Daoy (cell line): ENCODE results near the gene KRTAP10-11. TPM values are rescaled to one million over a fixed set of nuclear protein-coding genes. Genes with fewer than 3 reads are reported as not detected.
A peak's percentile ranks its signal among the peaks of the same experiment; 100 is the strongest.
"Not testable (repeated sequence)": the region's sequence is repeated elsewhere in the genome, so short reads cannot be mapped to it uniquely, and the experiment has no call there.

Experiments used
- DNase-seq: peaks from one replicate; pipeline ENCODE4 v3.0.0-alpha.2; 2015; ENCODE audit warnings: low read depth
- total RNA-seq: library from RNA; depleted of rRNA; stranded (reverse); fragments of >200 nt; shearing (Covaris generic); gene quantifications from 2 replicates; pipeline ENCODE4 v1.2.3, GENCODE V29; 2014

KRTAP10-11 gene
- total RNA-seq, 1 experiment from 2014 or later: not detected

DNA sequence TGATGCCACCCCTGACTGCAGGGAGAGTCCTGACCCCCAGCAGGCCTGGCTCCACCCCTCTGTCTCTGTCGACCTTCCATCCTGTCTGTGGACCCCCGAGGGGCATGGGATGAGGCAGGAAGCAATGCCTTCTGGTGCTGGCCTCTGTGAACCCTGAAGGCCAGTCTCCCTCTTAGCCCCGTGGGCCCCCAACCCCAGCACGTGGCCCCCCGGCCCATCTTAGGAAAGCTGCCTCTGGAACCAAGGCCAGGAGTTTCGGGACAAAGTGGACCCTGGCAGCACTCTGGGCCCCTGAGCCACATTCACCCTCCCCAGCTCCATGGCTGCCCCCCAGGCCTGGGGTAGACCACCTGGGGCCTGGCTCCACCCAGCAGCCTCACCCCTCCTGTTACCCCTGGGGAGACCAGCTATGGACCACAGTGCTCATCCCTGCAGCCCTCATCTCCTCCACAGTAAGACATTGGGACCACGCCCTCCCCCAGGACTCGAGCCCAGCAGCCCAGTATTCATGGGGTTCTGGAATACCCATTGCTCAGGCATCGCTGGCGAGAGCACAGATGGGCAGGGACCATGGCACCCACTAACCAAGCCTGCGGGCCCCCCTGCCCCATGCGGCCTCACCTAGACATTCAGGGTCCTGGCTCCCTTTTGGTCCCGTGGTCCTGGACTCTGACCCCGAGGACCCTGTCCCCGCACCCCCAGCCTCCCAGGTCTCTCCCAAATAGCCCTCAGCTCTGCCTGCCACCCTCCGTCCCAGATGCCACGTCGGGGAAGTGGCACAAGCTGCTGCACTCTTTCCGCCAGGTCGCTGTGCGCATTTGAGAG lies 7.5 kb upstream of the KRTAP10-11 start:
- DNase-seq: not testable (repeated sequence)

GRCh38 chr21:44639331-44639655 lies 6.9 kb upstream of the KRTAP10-11 start:
- DNase-seq: no peak

- no peak for DNase-seq
Measured at GRCh38 chr21:44640761-44641160, 5.5 kb upstream of the KRTAP10-11 start.

- DNase-seq: no peak
Measured at GRCh38 chr21:44643741-44644310, 2.4 kb upstream of the KRTAP10-11 start.

DNA sequence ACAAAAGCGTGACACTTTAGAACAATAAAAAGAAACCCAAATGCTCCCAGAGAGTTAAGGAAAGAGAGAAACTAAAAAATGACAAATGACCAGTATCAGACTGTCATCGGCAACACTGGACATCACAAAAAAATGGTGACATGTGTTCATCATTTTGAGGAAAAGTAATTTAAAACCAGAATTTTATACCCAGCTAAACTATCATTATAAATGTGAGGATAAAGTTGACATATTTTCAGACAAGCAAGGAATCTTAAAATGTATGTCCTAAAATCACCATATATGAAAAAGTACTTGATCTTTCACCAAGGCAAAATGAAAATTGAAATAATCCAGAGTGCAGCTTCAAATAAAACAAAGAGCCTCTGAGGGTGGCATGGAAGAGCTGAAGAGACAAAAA lies 1.3 kb upstream of the KRTAP10-11 start:
- DNase-seq: no peak

DNA sequence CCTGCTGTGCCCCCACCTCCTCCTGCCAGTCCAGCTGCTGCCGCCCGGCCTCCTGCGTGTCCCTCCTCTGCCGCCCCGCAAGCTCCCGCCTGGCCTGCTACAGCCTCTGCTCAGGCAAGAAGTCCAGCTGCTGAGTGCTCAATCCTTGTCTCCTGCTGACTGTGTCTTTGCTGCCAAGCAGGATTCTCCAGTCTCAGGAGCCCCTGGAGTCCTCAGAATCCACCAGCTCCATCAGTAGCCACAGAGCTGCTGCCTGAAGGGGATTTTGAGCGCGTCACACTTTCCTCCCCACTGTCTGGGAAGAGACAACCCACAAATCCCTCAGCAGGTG lies 973 bp downstream of the KRTAP10-11 start:
- DNase-seq: no peak

- DNase-seq: no peak
Measured at GRCh38 chr21:44648557-44649311, 2.5 kb downstream of the KRTAP10-11 start.

GRCh38 chr21:44649521-44650100 lies 3.4 kb downstream of the KRTAP10-11 start:
- no peak for DNase-seq

GRCh38 chr21:44650265-44650972 lies 4.2 kb downstream of the KRTAP10-11 start:
- no peak for DNase-seq

DNA sequence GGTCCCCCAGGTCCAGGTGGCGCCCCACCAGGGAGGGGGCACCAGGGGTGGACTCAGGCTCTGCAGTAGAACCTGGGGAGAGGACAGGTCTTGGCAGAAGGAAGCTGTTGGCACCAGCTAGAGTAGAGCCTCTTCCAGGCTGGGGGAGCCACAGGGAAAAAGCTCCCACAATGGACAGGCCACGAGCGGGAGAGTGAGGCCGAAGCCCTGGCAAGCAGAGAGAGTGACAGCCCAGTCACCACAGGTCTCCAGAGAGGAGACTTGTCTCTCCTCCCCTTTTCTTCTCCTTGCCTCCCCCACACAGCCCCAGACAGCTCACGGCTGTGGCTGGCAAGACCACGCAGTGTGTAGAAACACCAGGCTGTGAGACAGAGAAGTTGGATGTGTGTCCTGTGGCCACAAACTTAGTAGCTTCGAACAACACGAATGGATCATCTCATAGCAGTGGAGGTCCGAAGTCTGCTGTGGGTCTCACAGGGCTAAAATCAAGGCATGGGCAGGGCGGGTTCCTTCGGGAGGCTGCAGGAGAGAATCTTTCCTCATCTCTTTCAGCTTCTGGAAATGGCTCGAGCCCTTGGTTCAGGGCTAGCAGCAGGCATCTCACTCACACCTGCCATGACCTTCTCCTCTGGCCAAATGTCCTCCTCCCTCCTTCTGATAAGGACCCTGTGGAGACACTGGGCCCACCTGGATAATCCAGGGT lies 4.9 kb downstream of the KRTAP10-11 start:
- DNase-seq: no peak

DNA sequence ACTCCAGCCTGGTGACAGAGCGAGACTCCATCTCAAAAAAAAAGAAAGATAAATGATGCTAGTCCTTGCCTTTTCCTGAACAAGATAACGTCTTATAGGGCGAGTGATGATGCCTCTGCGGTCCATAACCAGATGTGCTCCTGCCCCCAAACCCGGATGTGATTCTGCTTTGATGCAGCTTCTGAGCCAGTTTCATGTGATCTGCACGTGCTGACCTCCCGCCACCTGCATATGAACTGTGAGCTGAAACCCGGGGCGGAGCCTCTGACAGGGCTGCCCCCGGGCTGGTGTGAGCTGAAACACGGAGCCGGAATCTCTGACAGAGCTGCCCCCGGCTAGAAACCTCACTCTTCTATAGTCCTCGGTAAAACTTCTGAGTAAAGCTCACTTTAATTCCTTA lies 6.9 kb downstream of the KRTAP10-11 start:
- DNase-seq: no peak

DNA sequence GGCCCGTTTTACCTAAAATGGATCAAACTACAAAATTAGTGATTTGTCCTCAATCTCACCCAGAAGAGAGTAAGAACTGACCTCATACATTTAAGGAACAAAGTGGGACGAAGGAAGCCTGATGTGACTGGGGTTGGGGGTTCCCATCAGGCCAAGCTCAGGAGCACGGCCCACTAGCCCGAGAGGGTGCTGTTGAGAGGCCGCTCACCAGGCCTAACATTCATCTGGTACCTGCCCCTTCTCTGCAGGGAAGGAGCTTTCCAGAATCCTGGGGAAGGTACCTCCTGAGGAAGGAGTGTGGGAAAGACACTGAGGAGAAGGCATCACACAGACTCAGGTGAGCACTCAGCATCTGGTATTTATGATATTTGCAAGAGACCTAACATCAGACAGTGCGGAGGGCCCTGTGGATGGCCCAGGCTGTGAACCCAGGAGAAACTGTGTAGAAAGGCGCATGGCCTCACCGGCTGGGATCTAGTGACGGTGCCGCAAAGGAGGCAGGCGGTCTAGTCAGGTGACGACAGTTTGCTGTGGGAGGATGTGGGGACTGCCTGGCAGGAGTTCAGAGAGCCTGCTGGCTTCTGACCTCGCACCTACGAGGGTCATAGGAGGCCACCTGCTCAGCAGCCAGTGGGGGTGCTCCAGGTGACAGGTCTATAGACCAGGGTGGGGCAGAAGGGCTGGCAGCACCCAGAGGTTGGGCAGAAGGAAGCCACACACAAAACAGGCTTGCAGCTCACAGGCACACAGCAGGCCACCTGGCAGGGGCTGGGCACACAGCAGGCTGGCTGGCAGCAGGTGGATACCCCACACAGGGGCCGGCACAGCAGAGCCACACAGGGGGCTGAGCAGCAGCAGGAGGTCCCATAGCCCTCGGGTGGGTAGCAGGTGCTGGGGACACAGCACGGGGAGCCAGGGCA lies 7.7 kb downstream of the KRTAP10-11 start:
- DNase-seq: no peak

DNA sequence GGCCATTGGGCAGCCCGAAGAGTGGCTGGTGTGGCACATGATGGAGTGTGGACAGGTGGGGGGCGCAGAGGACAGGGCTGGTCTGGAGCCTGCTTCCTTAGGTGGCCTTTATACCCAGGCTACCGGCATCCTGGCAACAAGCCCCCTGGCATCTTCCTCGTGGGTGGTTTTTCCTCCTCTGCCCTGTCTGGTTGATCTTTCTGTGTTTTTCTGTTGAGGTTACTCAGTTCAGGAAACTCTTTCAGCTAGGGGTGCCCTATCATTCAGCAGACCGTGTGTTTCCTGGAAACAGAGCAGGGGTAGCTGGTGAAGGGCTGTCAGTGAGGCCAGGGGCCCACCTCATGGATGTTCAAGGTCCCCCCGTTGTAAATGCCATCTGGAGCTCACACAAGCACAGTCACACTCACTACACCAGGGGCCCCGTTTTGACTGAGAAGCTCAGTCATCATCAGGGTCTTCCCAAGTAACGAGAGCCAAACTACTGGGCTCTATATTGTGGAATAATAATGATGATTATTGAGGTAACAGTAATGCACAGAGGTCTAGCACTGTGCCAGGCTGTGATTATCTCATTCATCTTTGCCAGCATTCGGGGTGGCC lies 8.5 kb downstream of the KRTAP10-11 start, which contains the start of gene KRTAP12-4:
Gene KRTAP12-4 (minus strand): TSS at position 84 of the 600 bp plus-strand sequence. CDS start 45 bp downstream, at position 39.
- DNase-seq: no peak

DNA sequence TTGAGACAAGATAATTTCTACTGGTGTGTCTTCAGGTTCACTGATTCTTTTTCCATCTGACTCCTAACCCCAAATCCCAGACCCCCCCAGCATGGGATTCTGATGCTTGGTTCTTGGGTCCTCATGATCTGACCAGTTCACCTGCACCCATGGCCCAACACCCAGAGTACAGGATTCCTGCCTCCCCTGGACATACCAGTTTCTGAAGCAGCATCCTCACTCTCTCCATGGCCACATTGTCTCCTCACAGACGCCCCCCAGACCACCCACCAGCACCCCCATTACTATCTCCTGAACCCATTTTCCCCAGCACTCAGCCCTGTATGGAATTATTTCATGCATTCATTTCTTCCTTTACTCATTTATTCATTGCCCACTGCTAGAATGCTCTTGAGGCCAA lies 10.7 kb downstream of the KRTAP10-11 start:
- DNase-seq: no peak

GRCh38 chr21:44657635-44658540 lies 11.7 kb downstream of the KRTAP10-11 start, which contains the start of gene KRTAP12-3:
Gene KRTAP12-3 (plus strand): TSS chr21:44657932. CDS start chr21:44657980, 48 bp downstream.
- no peak for DNase-seq

DNA sequence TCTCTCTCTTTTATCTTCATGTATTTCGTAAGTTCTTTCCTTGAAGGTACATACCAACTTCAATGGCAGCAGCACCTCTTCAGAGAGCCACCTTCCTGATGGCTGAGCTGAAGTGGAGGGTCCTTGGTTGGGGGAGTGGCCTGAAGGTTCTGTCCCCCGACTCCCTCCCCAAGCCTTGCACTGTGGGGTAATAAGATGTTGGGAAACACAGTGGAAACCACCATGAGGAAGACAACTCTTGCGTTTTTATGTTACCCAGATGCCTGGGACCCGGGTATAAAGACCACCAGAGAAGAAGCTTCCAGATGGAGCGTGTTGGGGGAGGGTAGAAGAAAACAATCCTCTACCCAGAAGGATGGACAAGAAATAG lies 12.3 kb downstream of the KRTAP10-11 start:
- no peak for DNase-seq

- peak; percentile 65 for DNase-seq
Measured at GRCh38 chr21:44658913-44659595, 12.8 kb downstream of the KRTAP10-11 start.

GRCh38 chr21:44661567-44661966 lies 15.4 kb downstream of the KRTAP10-11 start:
- DNase-seq: not testable (repeated sequence)
